HFFc6 (cell line): ENCODE measurements around the gene USP10. TPM values are rescaled to one million over a fixed set of nuclear protein-coding genes. Genes with fewer than 3 reads are reported as not detected.

Experiments used
- DNase-seq: peaks from one replicate; pipeline ENCODE4 v3.0.0-alpha.2; 2018
- H3K27ac Mint-ChIP-seq: 2 replicates; pipeline ENCODE4 v1.8.0; 2020; ENCODE audit warnings: mild to moderate bottlenecking, mixed read lengths
- H3K27me3 Mint-ChIP-seq: 2 replicates; pipeline ENCODE4 v1.8.0; 2021; ENCODE audit warnings: mild to moderate bottlenecking, moderate library complexity, mixed read lengths; ENCODE audit not compliant: insufficient read depth
- H3K36me3 Mint-ChIP-seq: 2 replicates; pipeline ENCODE4 v1.8.0; 2021; ENCODE audit warnings: low read depth, mixed read lengths
- H3K4me1 Mint-ChIP-seq: 2 replicates; pipeline ENCODE4 v1.8.0; 2020; ENCODE audit warnings: low read depth, mixed read lengths
- H3K4me3 Mint-ChIP-seq: 2 replicates; pipeline ENCODE4 v1.8.0; 2020; ENCODE audit warnings: mild to moderate bottlenecking, moderate library complexity, mixed read lengths
- H3K9me3 Mint-ChIP-seq: 2 replicates; pipeline ENCODE4 v1.8.0; 2020; ENCODE audit warnings: mild to moderate bottlenecking, mixed read lengths
- CTCF ChIP-seq: fragments of 200-600 bp; sonication (generic); IDR thresholded peaks from 2 replicates; pipeline ENCODE4 v1.5.0; 2021; ENCODE audit warnings: antibody characterized with exemption, mild to moderate bottlenecking
- total RNA-seq, 6 experiments: library from RNA; stranded (reverse); fragmentation: NEBNext Ultra II Directional; extraction: Animal tissue kit (Norgen Biotek cat#: 25700); gene quantifications; 2 replicates in 1 of 6; 3 replicates in 5 of 6; pipeline ENCODE4 v1.2.3, GENCODE V29; 2021

Gene USP10
- total RNA-seq, 6 experiments from 2014 or later, result 83.2 to 106 (median 92.3) TPM

- H3K4me1 Mint-ChIP-seq, result peaks cover 7% of the 10 kb centered on the region; the same call in 1 of the 2 replicates
- H3K27ac Mint-ChIP-seq, result no peak overlapping the region
- H3K27me3 Mint-ChIP-seq, result peaks cover 2% of the 10 kb centered on the region
- DNase-seq, result no peak
- no peaks in the 10 kb centered on the region for H3K36me3 Mint-ChIP-seq
- no peak overlapping the region for H3K4me3 Mint-ChIP-seq
- no peaks in the 10 kb centered on the region for H3K9me3 Mint-ChIP-seq
- TF ChIP-seq CTCF, result no peak
Observed at GRCh38 chr16:84675423-84675822, 24.4 kb upstream of the USP10 start.

GRCh38 chr16:84675884-84676283 lies 23.9 kb upstream of the USP10 start:
- H3K9me3 Mint-ChIP-seq, result no peaks in the 10 kb centered on the region
- no peak for TF ChIP-seq CTCF
- H3K27ac Mint-ChIP-seq, result no peak overlapping the region
- H3K27me3 Mint-ChIP-seq, result peaks cover 2% of the 10 kb centered on the region
- no peak for DNase-seq
- H3K4me1 Mint-ChIP-seq, result peaks cover 7% of the 10 kb centered on the region; the same call in 1 of the 2 replicates
- no peaks in the 10 kb centered on the region for H3K36me3 Mint-ChIP-seq
- no peak overlapping the region for H3K4me3 Mint-ChIP-seq

- Mint-ChIP-seq H3K4me1 (peaks cover 7% of the 10 kb centered on the region; the same call in 1 of the 2 replicates), H3K36me3 (no peaks in the 10 kb centered on the region), H3K27me3 (peaks cover 2% of the 10 kb centered on the region), H3K9me3 (no peaks in the 10 kb centered on the region), H3K4me3 (no peak overlapping the region), H3K27ac (no peak overlapping the region)
- DNase-seq, result no peak
- TF ChIP-seq CTCF, result no peak
Observed at GRCh38 chr16:84677017-84677803, 22.6 kb upstream of the USP10 start.

GRCh38 chr16:84677849-84678248 lies 22.0 kb upstream of the USP10 start:
- Mint-ChIP-seq H3K36me3 (no peaks in the 10 kb centered on the region), H3K4me3 (no peak overlapping the region), H3K27ac (no peak overlapping the region), H3K27me3 (peaks cover 2% of the 10 kb centered on the region), H3K9me3 (no peaks in the 10 kb centered on the region), H3K4me1 (peaks cover 7% of the 10 kb centered on the region; the same call in 1 of the 2 replicates)
- no peak for TF ChIP-seq CTCF
- no peak for DNase-seq

GRCh38 chr16:84678541-84678940 lies 21.3 kb upstream of the USP10 start:
- no peaks in the 10 kb centered on the region; the same call in 1 of the 2 replicates for H3K27me3 Mint-ChIP-seq
- H3K9me3 Mint-ChIP-seq, result no peaks in the 10 kb centered on the region
- no peak overlapping the region for H3K27ac Mint-ChIP-seq
- H3K4me1 Mint-ChIP-seq, result peaks cover under 1% of the 10 kb centered on the region; the same call in 1 of the 2 replicates
- no peak overlapping the region for H3K4me3 Mint-ChIP-seq
- H3K36me3 Mint-ChIP-seq, result no peaks in the 10 kb centered on the region
- no peak for TF ChIP-seq CTCF
- no peak for DNase-seq
